Karpas-422 (cell line): ENCODE data around the gene DNAJC19. TPM values are rescaled to one million over a fixed set of nuclear protein-coding genes. Genes with fewer than 3 reads are reported as not detected.

Experiments
- DNase-seq: peaks from one replicate; pipeline ENCODE4 v3.0.0-alpha.2; 2015
- H2AFZ ChIP-seq: fragments of 200-600 bp; sonication (generic); 2 replicates; pipeline ENCODE4 v1.6.1; 2014; ENCODE audit warnings: antibody characterized with exemption, low read length, mixed read lengths
- H3K27ac ChIP-seq: fragments of 200-600 bp; sonication (generic); 2 replicates; pipeline ENCODE4 v1.5.1; 2014; ENCODE audit warnings: mild to moderate bottlenecking, low read length, moderate library complexity
- H3K27me3 ChIP-seq: fragments of 200-600 bp; sonication (generic); 2 replicates; pipeline ENCODE4 v1.6.1; 2014; ENCODE audit warnings: low read length, mixed read lengths
- H3K36me3 ChIP-seq: fragments of 200-600 bp; sonication (generic); 2 replicates; pipeline ENCODE4 v1.6.1; 2014; ENCODE audit warnings: low read length, mixed read lengths; ENCODE audit not compliant: insufficient read depth
- H3K4me1 ChIP-seq: fragments of 200-600 bp; sonication (generic); 2 replicates; pipeline ENCODE4 v1.6.1; 2014; ENCODE audit warnings: mild to moderate bottlenecking, low read length, mixed read lengths
- H3K4me2 ChIP-seq: fragments of 200-600 bp; sonication (generic); 2 replicates; pipeline ENCODE4 v1.6.1; 2014; ENCODE audit warnings: low read length, low read depth, mild to moderate bottlenecking; ENCODE audit not compliant: poor library complexity, severe bottlenecking
- H3K4me3 ChIP-seq: fragments of 200-600 bp; sonication (generic); 2 replicates; pipeline ENCODE4 v1.5.1; 2014; ENCODE audit warnings: mild to moderate bottlenecking, antibody characterized with exemption, low read length, mixed read lengths
- H3K79me2 ChIP-seq: fragments of 200-600 bp; sonication (generic); 2 replicates; pipeline ENCODE4 v1.6.1; 2014; ENCODE audit warnings: mild to moderate bottlenecking, low read length, mixed read lengths
- H3K9ac ChIP-seq: fragments of 200-600 bp; sonication (generic); 2 replicates; pipeline ENCODE4 v1.6.0; 2014; ENCODE audit warnings: low read length
- H3K9me2 ChIP-seq: fragments of 200-600 bp; sonication (generic), shearing (Covaris generic); replicated peaks from 2 replicates; pipeline ENCODE4 v1.6.0; 2014; ENCODE audit warnings: mild to moderate bottlenecking, low read length, moderate library complexity; ENCODE audit not compliant: insufficient read depth
- H3K9me3 ChIP-seq: fragments of 300-700, 200-600 bp; sonication (generic); 2 replicates; pipeline ENCODE4 v1.6.1; 2014; ENCODE audit warnings: low read length, mixed read lengths
- H4K20me1 ChIP-seq: fragments of 200-600 bp; sonication (generic); 2 replicates; pipeline ENCODE4 v1.6.1; 2014; ENCODE audit warnings: mild to moderate bottlenecking, antibody characterized with exemption, low read length, low read depth; ENCODE audit not compliant: insufficient read depth
- total RNA-seq: library from RNA; depleted of rRNA; stranded (reverse); fragments of >200 nt; shearing (Covaris generic); gene quantifications from 2 replicates; pipeline ENCODE4 v1.2.3, GENCODE V29; 2014; ENCODE audit warnings: low replicate concordance

Gene DNAJC19
- total RNA-seq, 1 experiment from 2014 or later, result 132 TPM

- H3K9me2 ChIP-seq, result no peaks in the 10 kb centered on the region
- no peak overlapping the region for H3K4me2 ChIP-seq
- H4K20me1 ChIP-seq, result no peaks in the 10 kb centered on the region
- no peaks in the 10 kb centered on the region for H3K79me2 ChIP-seq
- no peak for DNase-seq
- H3K9me3 ChIP-seq, result no peaks in the 10 kb centered on the region
- H3K27me3 ChIP-seq, result no peaks in the 10 kb centered on the region
- H3K4me1 ChIP-seq, result no peaks in the 10 kb centered on the region
- no peak overlapping the region for H2AFZ ChIP-seq
- no peak overlapping the region for H3K4me3 ChIP-seq
- H3K9ac ChIP-seq, result no peak overlapping the region
- no peak overlapping the region for H3K27ac ChIP-seq
- H3K36me3 ChIP-seq, result peaks cover 60% of the 10 kb centered on the region
These were observed 8.9 kb downstream of the DNAJC19 start for GRCh38 chr3:180980611-180981010.

GRCh38 chr3:180979961-180980360 is 9.6 kb downstream of the DNAJC19 start:
- H2AFZ ChIP-seq, result no peak overlapping the region
- H3K79me2 ChIP-seq, result no peaks in the 10 kb centered on the region
- no peak overlapping the region for H3K27ac ChIP-seq
- no peak overlapping the region for H3K4me2 ChIP-seq
- no peaks in the 10 kb centered on the region for H3K9me3 ChIP-seq
- H3K27me3 ChIP-seq, result no peaks in the 10 kb centered on the region
- H3K9me2 ChIP-seq, result no peaks in the 10 kb centered on the region
- H3K36me3 ChIP-seq, result peaks cover 62% of the 10 kb centered on the region
- no peak overlapping the region for H3K4me3 ChIP-seq
- H3K4me1 ChIP-seq, result no peaks in the 10 kb centered on the region
- DNase-seq, result no peak
- no peaks in the 10 kb centered on the region for H4K20me1 ChIP-seq
- H3K9ac ChIP-seq, result no peak overlapping the region

GRCh38 chr3:180977498-180977897 is 12.0 kb downstream of the DNAJC19 start:
- H3K36me3 ChIP-seq, result peaks cover 50% of the 10 kb centered on the region

GRCh38 chr3:180974286-180974685 is 15.2 kb downstream of the DNAJC19 start:
- Histone ChIP-seq H3K36me3 (peaks cover 50% of the 10 kb centered on the region), H3K4me1 (peaks cover 5% of the 10 kb centered on the region; the same call in 1 of the 2 replicates), H3K9me3 (no peaks in the 10 kb centered on the region)

More at GRCh38 chr3:180977498-180977897, 12.0 kb downstream of the DNAJC19 start:
- H3K9me2 ChIP-seq, result no peaks in the 10 kb centered on the region
- no peaks in the 10 kb centered on the region for H3K27me3 ChIP-seq
- no peak overlapping the region for H3K27ac ChIP-seq
- no peaks in the 10 kb centered on the region for H4K20me1 ChIP-seq
- peaks cover 5% of the 10 kb centered on the region; the same call in 1 of the 2 replicates for H3K4me1 ChIP-seq
- H3K9ac ChIP-seq, result no peak overlapping the region
- no peak overlapping the region for H2AFZ ChIP-seq
- no peak overlapping the region for H3K4me2 ChIP-seq
- H3K79me2 ChIP-seq, result 0 out of 2 replicates have a peak, but pooled peaks cover 4% of the 10 kb centered on the region
- no peaks in the 10 kb centered on the region for H3K9me3 ChIP-seq
- DNase-seq, result no peak
- no peak overlapping the region for H3K4me3 ChIP-seq

GRCh38 chr3:180973543-180973942 is 16.0 kb downstream of the DNAJC19 start:
- H3K4me1 ChIP-seq, result peaks cover 5% of the 10 kb centered on the region; the same call in 1 of the 2 replicates
- no peaks in the 10 kb centered on the region for H3K9me3 ChIP-seq
- H3K4me3 ChIP-seq, result no peak overlapping the region
- no peaks in the 10 kb centered on the region for H3K9me2 ChIP-seq
- DNase-seq, result no peak
- H2AFZ ChIP-seq, result no peak overlapping the region
- H3K27ac ChIP-seq, result no peak overlapping the region
- no peaks in the 10 kb centered on the region for H4K20me1 ChIP-seq
- H3K79me2 ChIP-seq, result peaks cover 20% of the 10 kb centered on the region
- no peaks in the 10 kb centered on the region for H3K27me3 ChIP-seq
- no peak overlapping the region for H3K9ac ChIP-seq
- H3K36me3 ChIP-seq, result peaks cover 50% of the 10 kb centered on the region
- no peak overlapping the region for H3K4me2 ChIP-seq

More at GRCh38 chr3:180974286-180974685, 15.2 kb downstream of the DNAJC19 start:
- Histone ChIP-seq H2AFZ (no peak overlapping the region), H3K27ac (no peak overlapping the region), H3K27me3 (no peaks in the 10 kb centered on the region), H4K20me1 (no peaks in the 10 kb centered on the region), H3K4me3 (no peak overlapping the region), H3K4me2 (no peak overlapping the region), H3K9me2 (no peaks in the 10 kb centered on the region), H3K9ac (no peak overlapping the region), H3K79me2 (peaks cover 20% of the 10 kb centered on the region)
- DNase-seq, result no peak

- Histone ChIP-seq H3K79me2 (peaks cover 31% of the 10 kb centered on the region), H3K4me3 (no peak overlapping the region), H3K4me2 (no peak overlapping the region), H3K9me2 (no peaks in the 10 kb centered on the region), H3K4me1 (peaks cover 5% of the 10 kb centered on the region; the same call in 1 of the 2 replicates), H3K27me3 (no peaks in the 10 kb centered on the region), H3K27ac (no peak overlapping the region), H3K9me3 (no peaks in the 10 kb centered on the region), H2AFZ (no peak overlapping the region), H3K36me3 (peaks cover 56% of the 10 kb centered on the region), H3K9ac (no peak overlapping the region), H4K20me1 (no peaks in the 10 kb centered on the region)
- DNase-seq, result no peak
These were observed 18.6 kb downstream of the DNAJC19 start for GRCh38 chr3:180970931-180971330.

GRCh38 chr3:180962530-180962929 is 27.0 kb downstream of the DNAJC19 start:
- no peak for DNase-seq
- Histone ChIP-seq H3K9ac (no peak overlapping the region), H3K4me3 (no peak overlapping the region), H3K36me3 (peaks cover 74% of the 10 kb centered on the region), H3K4me1 (no peaks in the 10 kb centered on the region), H3K9me2 (no peaks in the 10 kb centered on the region), H3K27ac (no peak overlapping the region), H3K9me3 (no peaks in the 10 kb centered on the region), H2AFZ (no peak overlapping the region), H4K20me1 (no peaks in the 10 kb centered on the region), H3K4me2 (no peak overlapping the region), H3K79me2 (peaks cover 59% of the 10 kb centered on the region), H3K27me3 (no peaks in the 10 kb centered on the region)

GRCh38 chr3:180961552-180961951 is 28.0 kb downstream of the DNAJC19 start:
- Histone ChIP-seq H3K36me3 (peaks cover 75% of the 10 kb centered on the region), H2AFZ (no peak overlapping the region), H3K27me3 (no peaks in the 10 kb centered on the region), H3K9me2 (no peaks in the 10 kb centered on the region), H3K9me3 (no peaks in the 10 kb centered on the region), H3K4me3 (no peak overlapping the region), H3K79me2 (peaks cover 65% of the 10 kb centered on the region), H4K20me1 (no peaks in the 10 kb centered on the region), H3K4me2 (no peak overlapping the region), H3K27ac (no peak overlapping the region), H3K9ac (no peak overlapping the region), H3K4me1 (no peaks in the 10 kb centered on the region)
- DNase-seq, result no peak
